ENCODE data around the gene STK39. TPM values are rescaled to one million over a fixed set of nuclear protein-coding genes. Genes with fewer than 3 reads are reported as not detected.
A peak's percentile ranks its signal among the peaks of the same experiment; 100 is the strongest.

STK39 gene
- total RNA-seq, 4 donors from 2014 or later: 35.3 to 58.0 (median 47.0) TPM

GRCh38 chr2:168145011-168145410 is 102.4 kb downstream of the STK39 start:
- no peaks in the 10 kb centered on the region for H3K9me3 ChIP-seq
- H3K4me1 ChIP-seq: peaks cover 0 to 36% (median 3%) of the 10 kb centered on the region in 3 donors
- peaks cover 0 to 5% of the 10 kb centered on the region in 2 donors for H3K36me3 ChIP-seq
- H3K4me3 ChIP-seq: no peak overlapping the region
- no peaks in the 10 kb centered on the region for H3K27me3 ChIP-seq
- 69 to 80% methylated on average over 2 of the region's 2 CpGs for WGBS, 2 donors (ENCODE audit: low coverage in 1 of 2)
- no peak overlapping the region for H3K27ac ChIP-seq
- no peak for TF ChIP-seq POLR2A (IDR thresholded peaks at IDR 0.05)
- TF ChIP-seq POLR2AphosphoS5 (IDR thresholded peaks at IDR 0.05): no peak
- no peak for TF ChIP-seq EP300 (IDR thresholded peaks at IDR 0.05)
- no peak for TF ChIP-seq CTCF (IDR thresholded peaks at IDR 0.05)
- ATAC-seq: no peak

DNA sequence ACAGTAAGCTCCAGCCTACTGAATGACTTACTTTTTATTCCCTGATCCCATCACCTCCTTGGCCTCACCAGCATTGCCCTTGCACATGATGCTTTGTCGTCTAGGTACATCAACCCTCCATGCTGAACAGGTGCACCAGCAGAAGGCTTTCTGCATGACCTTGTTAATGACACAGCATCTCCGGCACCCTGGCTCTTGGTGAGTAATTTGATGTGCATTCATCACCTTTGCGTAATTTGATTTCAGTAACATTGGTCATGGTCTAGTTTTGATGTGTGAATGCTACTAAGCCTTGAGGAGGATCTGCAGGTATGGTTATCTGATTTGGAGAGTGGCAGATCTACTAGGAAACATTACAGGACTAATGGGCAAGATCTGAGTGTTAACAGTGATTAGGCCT is 103.6 kb downstream of the STK39 start:
- TF ChIP-seq POLR2A (IDR thresholded peaks at IDR 0.05) (no peak), EP300 (IDR thresholded peaks at IDR 0.05) (no peak), CTCF (IDR thresholded peaks at IDR 0.05) (no peak), POLR2AphosphoS5 (IDR thresholded peaks at IDR 0.05) (no peak)
- WGBS, 2 donors (ENCODE audit: low coverage in 1 of 2): 94 to 96% methylated on average over 3 of the region's 3 CpGs
- Histone ChIP-seq H3K36me3 (peaks cover 0 to 9% of the 10 kb centered on the region in 2 donors), H3K27ac (no peak overlapping the region), H3K9me3 (no peaks in the 10 kb centered on the region), H3K27me3 (no peaks in the 10 kb centered on the region), H3K4me3 (no peak overlapping the region), H3K4me1 (peaks cover 0 to 40% (median 2%) of the 10 kb centered on the region in 3 donors)
- ATAC-seq: no peak

- 96 to 100% methylated on average over 4 to 5 of the region's 5 CpGs for WGBS, 2 donors (ENCODE audit: low coverage in 1 of 2)
- H3K36me3 ChIP-seq: peaks cover 0 to 21% of the 10 kb centered on the region in 2 donors
- no peaks in the 10 kb centered on the region for H3K9me3 ChIP-seq
- H3K4me1 ChIP-seq: peaks cover 0 to 28% (median 0%) of the 10 kb centered on the region in 3 donors
- no peaks in the 10 kb centered on the region for H3K27me3 ChIP-seq
- no peak overlapping the region for H3K27ac ChIP-seq
- no peak for ATAC-seq
- no peak overlapping the region for H3K4me3 ChIP-seq
- TF ChIP-seq EP300 (IDR thresholded peaks at IDR 0.05) (no peak), POLR2A (IDR thresholded peaks at IDR 0.05) (no peak), CTCF (IDR thresholded peaks at IDR 0.05) (no peak), POLR2AphosphoS5 (IDR thresholded peaks at IDR 0.05) (no peak)
These were observed 106.5 kb downstream of the STK39 start for GRCh38 chr2:168140892-168141291.

DNA sequence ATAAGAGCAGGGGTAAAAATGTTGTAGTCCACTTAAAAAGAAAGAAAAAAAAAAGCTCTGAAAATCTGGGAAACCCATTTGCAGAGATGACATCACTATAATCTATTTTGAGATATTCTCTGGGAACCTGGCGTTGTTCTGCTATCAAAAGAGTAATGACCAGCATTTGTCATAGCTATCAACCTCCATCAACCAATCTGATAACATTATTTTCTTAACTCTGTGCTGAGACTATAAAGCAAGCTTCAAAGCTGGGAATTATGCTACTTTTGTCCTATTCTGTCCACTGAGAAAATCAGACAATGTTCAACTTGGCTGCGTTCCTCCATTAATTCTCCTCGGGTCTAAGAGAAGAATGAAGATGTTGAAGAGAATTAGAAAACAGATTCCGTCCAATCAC is 107.5 kb downstream of the STK39 start:
- peak overlapping the region in 1 of 4 donors; percentile 9 for H3K27ac ChIP-seq
- TF ChIP-seq POLR2A (IDR thresholded peaks at IDR 0.05): no peak
- TF ChIP-seq POLR2AphosphoS5 (IDR thresholded peaks at IDR 0.05): no peak
- no peak for TF ChIP-seq EP300 (IDR thresholded peaks at IDR 0.05)
- no peak for TF ChIP-seq CTCF (IDR thresholded peaks at IDR 0.05)
- H3K9me3 ChIP-seq: no peaks in the 10 kb centered on the region
- H3K4me1 ChIP-seq: peaks cover 0 to 25% (median 0%) of the 10 kb centered on the region in 3 donors
- no peak for ATAC-seq
- no peaks in the 10 kb centered on the region for H3K27me3 ChIP-seq
- H3K36me3 ChIP-seq: peaks cover 0 to 21% of the 10 kb centered on the region in 2 donors
- whole genome bisulfite sequencing, 2 donors (ENCODE audit: low coverage in 1 of 2): 57 to 61% methylated on average over 4 of the region's 4 CpGs
- H3K4me3 ChIP-seq: no peak overlapping the region

GRCh38 chr2:168138901-168139300 is 108.5 kb downstream of the STK39 start:
- no peak overlapping the region for H3K27ac ChIP-seq
- ATAC-seq: no peak
- H3K4me3 ChIP-seq: no peak overlapping the region
- H3K9me3 ChIP-seq: no peaks in the 10 kb centered on the region
- TF ChIP-seq POLR2AphosphoS5 (IDR thresholded peaks at IDR 0.05) (no peak), POLR2A (IDR thresholded peaks at IDR 0.05) (no peak), CTCF (IDR thresholded peaks at IDR 0.05) (no peak), EP300 (IDR thresholded peaks at IDR 0.05) (no peak)
- WGBS, 2 donors (ENCODE audit: low coverage in 1 of 2): 83 to 98% methylated on average over 2 to 5 of the region's 5 CpGs
- peaks cover 0 to 35% (median 0%) of the 10 kb centered on the region in 3 donors for H3K4me1 ChIP-seq
- H3K36me3 ChIP-seq: peaks cover 0 to 25% of the 10 kb centered on the region in 2 donors
- no peaks in the 10 kb centered on the region for H3K27me3 ChIP-seq
